Thoracic aorta (tissue), 2 donors: ENCODE measurements around the gene KLHL9. TPM values are rescaled to one million over a fixed set of nuclear protein-coding genes. Genes with fewer than 3 reads are reported as not detected.

Source experiments
- ATAC-seq: fragments of 150-250 bp; one replicate; pipeline ENCODE4 v1.8.0; 2017; ENCODE audit warnings: low read depth; ENCODE audit not compliant: insufficient number of reproducible peaks, low FRiP score
- DNase-seq: peaks from one replicate; pipeline ENCODE4 v3.0.0-alpha.2; 2020; ENCODE audit warnings: low spot score
- H3K27ac ChIP-seq, 2 donors: fragments of 200-600 bp; sonication (generic); 1 replicate in 1 of 2; 2 replicates in 1 of 2; pipeline ENCODE4 v1.5.1; 2016; ENCODE audit warnings: mild to moderate bottlenecking in 2 of 2, moderate library complexity in 2 of 2
- H3K27me3 ChIP-seq: fragments of 200-600 bp; sonication (generic); replicated peaks from 2 replicates; pipeline ENCODE4 v1.6.0; 2016; ENCODE audit warnings: mild to moderate bottlenecking; ENCODE audit not compliant: insufficient read depth
- H3K36me3 ChIP-seq: fragments of 200-600 bp; sonication (generic); one replicate; pipeline ENCODE4 v1.5.1; 2016
- H3K4me1 ChIP-seq, 2 donors: fragments of 200-600 bp; sonication (generic); 1 replicate in 1 of 2; 2 replicates in 1 of 2; pipeline versions ENCODE4 v1.5.1 to v1.6.0; 2016; ENCODE audit warnings: low read depth in 2 of 2, mild to moderate bottlenecking in 1 of 2; ENCODE audit not compliant: control insufficient read depth in 1 of 2
- H3K4me3 ChIP-seq: fragments of 200-600 bp; sonication (generic); 2 replicates; pipeline ENCODE4 v1.5.1; 2016; ENCODE audit warnings: mild to moderate bottlenecking
- H3K9me3 ChIP-seq: fragments of 200-600 bp; sonication (generic); 2 replicates; pipeline ENCODE4 v1.5.1; 2016
- CTCF ChIP-seq: fragments of 200-600 bp; sonication (generic); IDR thresholded peaks from one replicate; pipeline ENCODE4 v1.5.1; 2019; ENCODE audit warnings: antibody characterized with exemption
- total RNA-seq, 2 donors: library from RNA; depleted of rRNA; stranded (reverse); fragments of >200 nt; gene quantifications; one replicate each; pipeline versions ENCODE4 v1.1.0 to v1.2.3, GENCODE V29; 2016

The KLHL9 gene
- total RNA-seq, 2 donors from 2014 or later, result 14.9 to 23.4 TPM

DNA sequence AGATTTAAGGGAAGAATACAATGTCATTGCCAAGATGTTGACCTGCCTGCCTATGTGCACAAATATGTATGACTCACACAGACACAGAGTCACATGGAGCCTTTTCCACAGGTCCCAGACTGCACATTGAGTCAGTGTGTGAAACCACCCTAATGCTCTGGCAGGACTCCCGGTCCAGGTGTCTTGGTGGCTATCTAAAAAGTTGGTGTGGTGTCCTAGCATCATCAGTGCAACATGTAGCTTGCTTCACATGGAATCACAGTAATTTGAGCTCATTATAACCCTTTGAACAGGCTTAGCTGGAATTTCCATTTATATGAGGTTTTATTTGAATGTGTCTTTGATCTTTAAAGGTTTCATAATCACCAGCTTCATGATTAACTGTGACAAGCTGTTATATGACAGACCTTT is 40.8 kb downstream of the KLHL9 start:
- Histone ChIP-seq H3K4me3 (no peak overlapping the region), H3K27me3 (no peaks in the 10 kb centered on the region), H3K4me1 (no peaks in the 10 kb centered on the region), H3K27ac (no peak overlapping the region), H3K36me3 (no peaks in the 10 kb centered on the region), H3K9me3 (no peaks in the 10 kb centered on the region)
- DNase-seq (no peak), ATAC-seq (no peak)
- no peak for TF ChIP-seq CTCF

GRCh38 chr9:21289848-21290247 is 45.4 kb downstream of the KLHL9 start:
- Histone ChIP-seq H3K9me3 (no peaks in the 10 kb centered on the region), H3K27me3 (no peaks in the 10 kb centered on the region), H3K27ac (no peak overlapping the region), H3K4me3 (no peak overlapping the region), H3K4me1 (no peaks in the 10 kb centered on the region), H3K36me3 (no peaks in the 10 kb centered on the region)
- no peak for TF ChIP-seq CTCF
- DNase-seq (no peak), ATAC-seq (no peak)

- TF ChIP-seq CTCF, result no peak
- Histone ChIP-seq H3K36me3 (no peaks in the 10 kb centered on the region), H3K27ac (no peak overlapping the region), H3K4me1 (no peaks in the 10 kb centered on the region), H3K27me3 (no peaks in the 10 kb centered on the region), H3K4me3 (no peak overlapping the region), H3K9me3 (no peaks in the 10 kb centered on the region)
- no peak for DNase-seq
- ATAC-seq, result no peak
These were observed 47.9 kb downstream of the KLHL9 start for GRCh38 chr9:21287280-21287679.

GRCh38 chr9:21286659-21287058 is 48.5 kb downstream of the KLHL9 start:
- Histone ChIP-seq H3K36me3 (no peaks in the 10 kb centered on the region), H3K4me1 (no peaks in the 10 kb centered on the region), H3K27me3 (no peaks in the 10 kb centered on the region), H3K9me3 (no peaks in the 10 kb centered on the region), H3K4me3 (no peak overlapping the region), H3K27ac (no peak overlapping the region)
- no peak for ATAC-seq
- TF ChIP-seq CTCF, result no peak
- DNase-seq, result no peak

- ATAC-seq (no peak), DNase-seq (no peak)
- H3K27me3 ChIP-seq, result no peaks in the 10 kb centered on the region
- no peaks in the 10 kb centered on the region for H3K4me1 ChIP-seq
- H3K4me3 ChIP-seq, result no peak overlapping the region
- no peaks in the 10 kb centered on the region for H3K36me3 ChIP-seq
- no peak for TF ChIP-seq CTCF
- no peak overlapping the region for H3K27ac ChIP-seq
- no peaks in the 10 kb centered on the region for H3K9me3 ChIP-seq
These were observed 49.1 kb downstream of the KLHL9 start for GRCh38 chr9:21286099-21286498.
